ENCODE data around the gene ACER1. TPM values are rescaled to one million over a fixed set of nuclear protein-coding genes. Genes with fewer than 3 reads are reported as not detected.

Gene ACER1
- total RNA-seq, 1 donor from 2014 or later: not detected

GRCh38 chr19:6374161-6374709 lies 40.8 kb upstream of the ACER1 start:
- H3K27me3 Mint-ChIP-seq (ENCODE audit: unreplicated experiment): peaks cover 14% of the 10 kb centered on the region
- peak overlapping the region; percentile 31 for H3K4me3 Mint-ChIP-seq (ENCODE audit: unreplicated experiment)
- no peaks in the 10 kb centered on the region for H3K9me3 Mint-ChIP-seq (ENCODE audit: unreplicated experiment)
- DNase-seq (ENCODE audit: low spot score): no peak
- no peak overlapping the region for H3K27ac Mint-ChIP-seq (ENCODE audit: unreplicated experiment)
- H3K4me1 Mint-ChIP-seq (ENCODE audit: unreplicated experiment): peaks cover 8% of the 10 kb centered on the region
- H3K36me3 Mint-ChIP-seq (ENCODE audit: low read depth, unreplicated experiment): peaks cover 16% of the 10 kb centered on the region
- no peak for TF ChIP-seq CTCF (IDR thresholded peaks at IDR 0.05; ENCODE audit: unreplicated experiment)

GRCh38 chr19:6373813-6374108 lies 40.3 kb upstream of the ACER1 start:
- H3K9me3 Mint-ChIP-seq (ENCODE audit: unreplicated experiment): no peaks in the 10 kb centered on the region
- peaks cover 18% of the 10 kb centered on the region for H3K36me3 Mint-ChIP-seq (ENCODE audit: low read depth, unreplicated experiment)
- no peak for TF ChIP-seq CTCF (IDR thresholded peaks at IDR 0.05; ENCODE audit: unreplicated experiment)
- H3K4me3 Mint-ChIP-seq (ENCODE audit: unreplicated experiment): peak overlapping the region; percentile 89
- no peak for DNase-seq (ENCODE audit: low spot score)
- H3K27ac Mint-ChIP-seq (ENCODE audit: unreplicated experiment): peak overlapping the region; percentile 72
- peaks cover 8% of the 10 kb centered on the region for H3K4me1 Mint-ChIP-seq (ENCODE audit: unreplicated experiment)
- H3K27me3 Mint-ChIP-seq (ENCODE audit: unreplicated experiment): peaks cover 15% of the 10 kb centered on the region

GRCh38 chr19:6373096-6373812 lies 39.8 kb upstream of the ACER1 start:
- TF ChIP-seq CTCF (IDR thresholded peaks at IDR 0.05; ENCODE audit: unreplicated experiment): no peak
- Mint-ChIP-seq H3K4me3 (ENCODE audit: unreplicated experiment) (peak overlapping the region; percentile 89), H3K9me3 (ENCODE audit: unreplicated experiment) (no peaks in the 10 kb centered on the region), H3K27me3 (ENCODE audit: unreplicated experiment) (peaks cover 15% of the 10 kb centered on the region), H3K36me3 (ENCODE audit: low read depth, unreplicated experiment) (peaks cover 15% of the 10 kb centered on the region), H3K27ac (ENCODE audit: unreplicated experiment) (peak overlapping the region; percentile 72), H3K4me1 (ENCODE audit: unreplicated experiment) (peaks cover 8% of the 10 kb centered on the region)
- DNase-seq (ENCODE audit: low spot score): peak; percentile 99

- DNase-seq (ENCODE audit: low spot score): peak; percentile 89
- TF ChIP-seq CTCF (IDR thresholded peaks at IDR 0.05; ENCODE audit: unreplicated experiment): no peak
- Mint-ChIP-seq H3K27ac (ENCODE audit: unreplicated experiment) (peak within 1 kb of the TSS; percentile 90), H3K36me3 (ENCODE audit: low read depth, unreplicated experiment) (peaks cover 15% of the 10 kb centered on the region), H3K4me3 (ENCODE audit: unreplicated experiment) (peak within 1 kb of the TSS; percentile 89), H3K27me3 (ENCODE audit: unreplicated experiment) (peaks cover 15% of the 10 kb centered on the region), H3K9me3 (ENCODE audit: unreplicated experiment) (no peaks in the 10 kb centered on the region), H3K4me1 (ENCODE audit: unreplicated experiment) (peaks cover 8% of the 10 kb centered on the region)
Observed at GRCh38 chr19:6372594-6373095, 39.2 kb upstream of the ACER1 start, which contains the start of gene ALKBH7. TSS of gene ALKBH7 (plus strand) at chr19:6372794. CDS start at chr19:6372821, 27 bp downstream.

GRCh38 chr19:6364353-6364752 lies 30.9 kb upstream of the ACER1 start:
- H3K4me1 Mint-ChIP-seq (ENCODE audit: unreplicated experiment): peaks cover 9% of the 10 kb centered on the region
- H3K36me3 Mint-ChIP-seq (ENCODE audit: low read depth, unreplicated experiment): peaks cover 12% of the 10 kb centered on the region
- H3K9me3 Mint-ChIP-seq (ENCODE audit: unreplicated experiment): peaks cover 5% of the 10 kb centered on the region
- no peak for TF ChIP-seq CTCF (IDR thresholded peaks at IDR 0.05; ENCODE audit: unreplicated experiment)
- H3K27ac Mint-ChIP-seq (ENCODE audit: unreplicated experiment): no peak overlapping the region
- no peak for DNase-seq (ENCODE audit: low spot score)
- H3K4me3 Mint-ChIP-seq (ENCODE audit: unreplicated experiment): no peak overlapping the region
- H3K27me3 Mint-ChIP-seq (ENCODE audit: unreplicated experiment): peaks cover 11% of the 10 kb centered on the region
